ENCODE results near the gene UBASH3B.

DNA sequence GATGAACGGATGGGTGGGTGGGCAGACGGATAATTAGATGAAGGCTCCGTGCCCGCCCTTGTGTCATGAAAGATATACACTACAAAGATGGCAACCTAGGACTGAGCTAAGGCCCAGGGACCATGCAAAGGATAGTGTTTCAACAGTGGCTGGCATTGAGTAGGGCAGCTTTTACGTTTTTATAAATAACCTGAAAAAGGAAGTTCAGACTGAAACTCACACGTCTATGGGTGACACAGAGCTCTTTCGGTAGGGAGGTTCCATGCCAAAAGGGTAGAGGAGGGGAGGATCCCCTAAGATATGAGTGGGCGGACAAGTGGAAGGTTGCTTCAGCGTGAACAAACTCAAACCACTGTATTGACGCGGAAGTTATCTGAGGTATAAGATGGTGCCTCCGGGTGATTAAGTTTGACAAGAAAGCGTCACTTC lies 90.5 kb downstream of the UBASH3B start:
- TF ChIP-seq, protein P1, sequence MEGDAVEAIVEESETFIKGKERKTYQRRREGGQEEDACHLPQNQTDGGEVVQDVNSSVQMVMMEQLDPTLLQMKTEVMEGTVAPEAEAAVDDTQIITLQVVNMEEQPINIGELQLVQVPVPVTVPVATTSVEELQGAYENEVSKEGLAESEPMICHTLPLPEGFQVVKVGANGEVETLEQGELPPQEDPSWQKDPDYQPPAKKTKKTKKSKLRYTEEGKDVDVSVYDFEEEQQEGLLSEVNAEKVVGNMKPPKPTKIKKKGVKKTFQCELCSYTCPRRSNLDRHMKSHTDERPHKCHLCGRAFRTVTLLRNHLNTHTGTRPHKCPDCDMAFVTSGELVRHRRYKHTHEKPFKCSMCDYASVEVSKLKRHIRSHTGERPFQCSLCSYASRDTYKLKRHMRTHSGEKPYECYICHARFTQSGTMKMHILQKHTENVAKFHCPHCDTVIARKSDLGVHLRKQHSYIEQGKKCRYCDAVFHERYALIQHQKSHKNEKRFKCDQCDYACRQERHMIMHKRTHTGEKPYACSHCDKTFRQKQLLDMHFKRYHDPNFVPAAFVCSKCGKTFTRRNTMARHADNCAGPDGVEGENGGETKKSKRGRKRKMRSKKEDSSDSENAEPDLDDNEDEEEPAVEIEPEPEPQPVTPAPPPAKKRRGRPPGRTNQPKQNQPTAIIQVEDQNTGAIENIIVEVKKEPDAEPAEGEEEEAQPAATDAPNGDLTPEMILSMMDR (IDR thresholded peaks at IDR 0.05) = no peak
- no peak for TF ChIP-seq ZFX (IDR thresholded peaks at IDR 0.05; ENCODE audit: borderline replicate concordance)
